GM19438 (cell line): Measurements from ENCODE around the gene TK2.
"Not testable (repeated sequence)": the region's sequence is repeated elsewhere in the genome, so short reads cannot be mapped to it uniquely, and the experiment has no call there.

Source experiments
- ATAC-seq: cut with Tn5 transposase; IDR thresholded peaks from one replicate; pipeline ENCODE4 v1.9.1; 2021; ENCODE audit warnings: low read depth; ENCODE audit not compliant: unreplicated experiment

TK2 gene

DNA sequence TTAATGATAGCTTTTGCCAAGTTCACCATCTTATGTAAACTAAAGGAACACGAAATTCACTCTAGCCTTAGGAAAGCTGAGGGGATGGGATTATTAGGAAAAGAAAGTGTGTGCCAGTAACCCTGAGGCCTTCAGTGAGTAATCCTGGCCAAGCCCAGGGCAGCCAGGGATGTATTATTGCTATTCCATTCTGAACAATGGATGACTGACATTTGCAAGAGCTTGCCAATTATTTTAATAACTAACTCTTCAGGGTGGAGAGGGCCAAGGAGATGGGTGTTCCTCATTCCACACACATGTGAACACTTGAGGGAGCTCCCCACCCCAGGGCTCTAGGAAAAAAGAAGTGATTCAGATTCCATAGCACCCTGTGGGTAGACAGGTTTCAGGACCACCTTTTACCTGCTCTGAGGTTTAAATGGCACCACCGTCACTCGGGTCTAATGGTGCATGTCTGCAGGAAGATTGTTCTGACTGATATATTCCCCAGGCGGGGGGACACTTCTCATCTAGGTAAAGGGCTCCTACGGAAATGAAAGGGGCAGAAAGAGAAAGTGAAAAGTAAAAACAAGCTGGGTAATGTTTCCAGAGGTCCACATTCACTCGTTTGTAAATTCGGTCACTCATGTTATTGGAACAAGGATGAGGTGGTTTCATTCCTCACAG lies 41.5 kb downstream of the TK2 start:
- ATAC-seq, result no peak

DNA sequence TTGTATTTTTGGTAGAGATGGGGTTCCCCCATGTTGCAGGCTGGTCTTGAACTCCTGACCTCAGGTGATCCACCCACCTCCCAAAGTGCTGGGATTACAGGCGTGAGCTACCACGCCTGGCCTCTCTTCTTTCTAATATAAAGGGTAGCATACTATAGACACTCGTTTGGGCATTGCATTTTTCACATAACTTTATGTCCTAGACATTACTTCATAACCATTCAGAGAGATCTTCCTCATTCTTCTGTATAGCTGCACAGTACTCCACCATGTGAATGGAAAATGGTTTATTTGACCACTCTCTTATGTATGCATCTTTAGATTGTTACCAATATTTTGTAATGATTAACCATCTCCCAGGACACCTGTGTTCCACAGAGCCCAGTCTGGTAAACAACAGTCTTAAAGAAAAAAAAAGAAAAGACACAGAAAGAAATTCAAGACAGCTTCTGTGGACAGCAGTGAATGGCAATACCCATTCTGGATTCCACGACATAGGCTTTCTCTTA lies 42.1 kb downstream of the TK2 start:
- no peak for ATAC-seq

DNA sequence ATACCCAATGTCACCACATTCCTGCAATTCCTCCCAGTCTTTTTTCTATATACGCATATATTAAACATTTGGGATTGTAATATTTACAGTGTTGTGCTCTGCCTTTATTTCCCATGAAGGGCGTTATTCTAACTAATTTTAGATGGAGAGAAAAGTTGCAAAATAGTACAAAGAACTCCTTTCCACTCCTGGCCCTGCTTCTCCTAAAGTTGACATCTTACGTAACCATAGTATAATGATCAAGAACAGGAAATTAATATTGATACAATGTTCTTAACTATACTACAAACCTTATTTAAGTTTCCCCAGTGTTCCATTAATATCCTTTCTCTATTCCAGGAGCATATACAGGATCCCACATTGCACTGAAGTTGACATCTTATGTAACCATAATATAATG lies 46.3 kb downstream of the TK2 start:
- ATAC-seq, result no peak

DNA sequence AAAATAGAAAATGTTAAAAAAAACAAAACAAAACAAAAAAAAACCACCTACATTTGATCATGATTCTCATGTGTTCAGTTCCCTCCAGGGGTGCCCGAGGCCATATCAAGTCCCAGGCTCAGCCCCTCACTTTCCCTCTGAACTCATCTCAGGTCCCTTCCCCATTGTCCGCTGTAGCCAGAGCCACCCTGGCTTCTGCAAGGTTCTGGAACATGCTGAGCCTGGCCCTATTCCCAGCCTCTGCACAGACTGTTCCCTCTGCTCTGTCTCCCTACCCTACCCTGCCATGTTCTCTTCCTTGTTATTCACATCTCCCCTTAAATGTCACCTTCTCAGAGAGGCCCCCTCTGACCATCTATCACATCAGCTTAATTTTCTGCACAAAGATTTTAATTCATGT lies 46.9 kb downstream of the TK2 start:
- no peak for ATAC-seq

DNA sequence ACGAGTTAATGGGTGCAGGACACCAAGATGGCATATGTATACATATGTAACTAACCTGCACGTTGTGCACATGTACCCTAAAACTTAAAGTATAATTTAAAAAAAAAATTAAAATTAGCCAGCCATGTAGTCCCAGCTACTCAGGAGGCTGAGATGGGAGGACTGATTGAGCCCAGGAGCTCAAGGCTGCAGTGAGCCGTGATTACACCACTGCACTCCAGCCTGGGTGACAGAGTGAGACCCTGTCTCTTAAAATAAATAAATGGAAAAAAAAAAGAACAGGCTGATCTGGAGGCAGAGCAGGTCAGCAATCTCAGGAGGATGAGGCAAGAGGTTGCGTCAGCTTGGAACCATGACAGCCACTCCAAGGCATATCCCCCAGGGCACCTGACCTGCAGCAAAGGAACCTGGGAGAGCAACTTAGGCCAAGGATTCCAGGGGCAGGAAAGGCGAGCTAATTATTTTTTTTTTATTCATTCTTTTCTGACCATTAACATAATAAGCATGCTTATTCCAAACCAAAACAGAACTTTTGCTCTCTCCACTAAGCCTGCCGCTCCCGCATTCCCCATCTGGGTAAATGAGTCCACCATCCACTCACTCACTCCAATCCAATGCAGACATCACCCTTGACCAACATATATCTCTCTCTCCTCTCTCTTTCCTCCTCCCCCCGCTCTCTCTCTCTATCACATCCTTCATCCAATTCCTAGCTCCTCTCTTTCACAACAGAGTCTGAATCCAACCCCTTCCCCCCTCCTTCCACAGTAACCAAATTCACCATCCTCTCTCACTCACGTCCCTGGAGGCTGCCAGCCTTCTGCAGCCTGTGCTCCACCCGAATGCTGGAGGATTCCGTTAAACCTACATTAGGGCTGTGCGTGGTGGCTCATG lies 47.7 kb downstream of the TK2 start:
- no peak for ATAC-seq

DNA sequence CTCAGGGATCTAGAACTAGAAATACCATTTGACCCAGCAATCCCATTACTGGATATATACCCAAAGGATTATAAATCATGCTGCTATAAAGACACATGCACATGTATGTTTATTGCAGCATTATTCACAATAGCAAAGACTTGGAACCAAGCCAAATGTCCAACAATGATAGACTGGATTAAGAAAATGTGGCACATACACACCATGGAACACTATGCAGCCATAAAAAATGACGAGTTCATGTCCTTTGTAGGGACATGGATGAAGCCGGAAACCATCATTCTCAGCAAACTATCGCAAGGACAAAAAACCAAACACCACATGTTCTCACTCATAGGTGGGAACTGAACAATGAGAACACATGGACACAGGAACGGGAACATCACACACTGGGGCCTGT lies 48.4 kb downstream of the TK2 start:
- not testable (repeated sequence) for ATAC-seq

DNA sequence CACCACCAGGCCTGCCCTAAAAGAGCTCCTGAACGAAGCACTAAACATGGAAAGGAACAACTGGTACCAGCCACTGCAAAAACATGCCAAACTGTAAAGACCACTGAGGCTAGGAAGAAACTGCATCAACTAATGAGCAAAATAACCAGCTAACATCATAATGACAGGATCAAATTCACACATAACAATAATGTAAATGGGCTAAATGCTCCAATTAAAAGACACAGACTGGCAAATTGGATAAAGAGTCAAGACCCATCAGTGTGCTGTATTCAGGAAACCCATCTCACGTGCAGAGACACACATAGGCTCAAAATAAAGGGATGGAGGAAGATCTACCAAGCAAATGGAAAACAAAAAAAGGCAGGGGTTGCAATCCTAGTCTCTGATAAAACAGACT lies 52.0 kb downstream of the TK2 start:
- ATAC-seq, result not testable (repeated sequence)

DNA sequence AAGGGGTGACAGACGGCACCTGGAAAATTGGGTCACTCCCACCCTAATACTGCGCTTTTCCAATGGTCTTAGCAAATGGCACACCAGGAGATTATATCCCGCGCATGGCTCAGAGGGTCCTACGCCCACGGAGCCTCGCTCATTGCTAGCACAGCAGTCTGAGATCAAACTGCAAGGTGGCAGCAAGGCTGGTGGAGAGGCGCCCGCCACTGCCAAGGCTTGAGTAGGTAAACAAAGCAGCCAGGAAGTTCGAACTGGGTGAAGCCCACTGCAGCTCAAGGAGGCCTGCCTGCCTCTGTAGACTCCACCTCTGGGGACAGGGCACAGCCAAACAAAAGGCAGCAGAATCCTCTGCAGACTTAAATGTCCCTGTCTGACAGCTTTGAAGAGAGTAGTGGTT lies 53.7 kb downstream of the TK2 start:
- not testable (repeated sequence) for ATAC-seq

DNA sequence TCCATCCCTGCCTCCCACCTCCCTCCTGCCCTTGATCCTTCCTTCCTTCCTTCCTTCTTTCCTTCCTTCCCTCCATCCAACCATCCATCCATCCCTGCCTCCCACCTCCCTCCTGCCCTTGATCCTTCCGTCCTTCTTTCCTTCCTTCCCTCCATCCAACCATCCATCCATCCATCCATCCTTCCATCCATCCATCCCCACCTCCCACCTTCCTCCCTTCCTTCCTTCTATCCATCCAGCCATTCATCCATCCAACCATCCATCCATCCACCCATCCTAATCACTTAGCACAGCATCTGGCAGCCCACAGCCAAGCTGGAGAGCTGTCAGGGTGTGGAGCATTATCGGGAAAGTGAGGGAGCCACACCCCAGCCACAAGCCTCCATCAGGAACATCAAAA lies 54.5 kb downstream of the TK2 start:
- no peak for ATAC-seq

DNA sequence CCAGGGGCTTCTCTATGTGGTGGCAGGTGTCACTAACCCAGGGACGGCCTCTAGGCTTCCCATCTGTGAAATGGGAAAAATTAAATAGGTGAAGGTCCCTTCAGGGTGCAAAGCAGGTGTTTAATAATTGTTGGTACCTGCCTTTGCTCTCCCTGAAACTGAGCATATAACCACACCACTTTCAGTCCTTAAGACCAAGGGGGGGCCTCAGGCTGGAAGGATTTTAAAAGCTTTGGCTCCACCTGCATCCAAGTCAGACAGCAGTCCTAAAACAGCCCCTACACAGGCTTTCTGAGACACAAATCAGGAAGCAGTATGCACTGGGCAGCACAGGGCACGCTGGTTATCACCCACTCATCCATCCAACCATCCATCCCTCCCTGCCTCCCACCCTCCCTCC lies 55.0 kb downstream of the TK2 start:
- no peak for ATAC-seq

DNA sequence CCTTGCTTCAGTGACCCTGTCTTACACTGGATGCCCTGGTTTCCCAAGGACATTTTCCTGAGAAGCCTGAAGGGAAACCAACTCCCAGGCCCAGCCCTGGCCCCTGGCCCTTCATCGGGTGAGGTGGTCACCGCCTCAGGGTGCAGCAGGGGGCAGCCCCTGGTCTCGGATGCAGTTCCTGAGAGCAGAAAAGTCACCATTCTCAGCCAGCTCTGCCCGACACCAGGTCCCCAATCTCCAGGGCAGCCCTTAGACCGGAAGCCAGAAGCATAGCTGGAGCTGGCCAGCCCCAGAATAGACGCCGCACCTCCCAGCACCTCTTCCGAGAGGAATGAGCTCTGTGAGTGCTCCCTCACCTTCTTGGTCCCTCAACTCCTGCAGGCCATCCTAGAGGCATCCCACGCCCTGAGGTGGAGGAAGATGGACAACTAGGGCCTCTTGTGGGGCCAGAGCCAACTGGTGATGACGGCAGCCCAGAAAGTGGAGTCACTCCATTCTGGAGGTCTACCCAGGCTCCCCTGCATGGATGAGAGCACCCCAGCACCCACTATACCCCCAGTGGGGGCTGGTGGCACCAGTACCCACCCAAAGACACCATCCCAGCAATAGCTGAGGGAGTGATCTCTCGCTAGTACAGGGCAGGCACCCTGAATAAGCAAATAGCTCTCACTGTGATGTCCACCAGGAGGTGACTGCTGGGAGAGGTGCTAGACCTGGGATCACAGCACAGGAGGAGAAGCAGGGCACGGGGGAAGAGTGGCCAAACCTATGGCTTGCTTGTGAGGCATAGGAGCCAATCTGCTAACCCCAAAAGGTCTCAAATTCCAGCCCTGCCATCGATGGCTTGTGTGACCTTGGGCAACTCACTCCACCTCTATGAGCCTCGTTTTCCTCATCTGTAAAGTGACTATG lies 56.2 kb downstream of the TK2 start:
- ATAC-seq, result no peak

DNA sequence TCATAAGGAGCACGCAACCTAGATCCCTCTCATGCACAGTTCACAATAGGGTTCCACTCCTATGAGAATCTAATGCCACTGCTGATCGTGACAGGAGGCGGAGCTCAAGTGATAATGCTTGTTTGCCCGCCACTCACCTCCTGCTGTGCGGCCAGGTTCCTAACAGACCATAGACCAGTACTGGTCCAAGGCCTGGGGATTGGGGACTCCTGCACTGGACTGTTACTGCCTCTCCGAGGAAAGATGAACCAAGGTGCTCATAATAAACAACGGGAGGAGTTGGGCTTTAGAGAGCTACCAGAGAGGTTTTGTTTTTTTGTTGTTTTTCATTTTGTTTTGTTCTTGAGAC lies 58.2 kb downstream of the TK2 start:
- no peak for ATAC-seq

DNA sequence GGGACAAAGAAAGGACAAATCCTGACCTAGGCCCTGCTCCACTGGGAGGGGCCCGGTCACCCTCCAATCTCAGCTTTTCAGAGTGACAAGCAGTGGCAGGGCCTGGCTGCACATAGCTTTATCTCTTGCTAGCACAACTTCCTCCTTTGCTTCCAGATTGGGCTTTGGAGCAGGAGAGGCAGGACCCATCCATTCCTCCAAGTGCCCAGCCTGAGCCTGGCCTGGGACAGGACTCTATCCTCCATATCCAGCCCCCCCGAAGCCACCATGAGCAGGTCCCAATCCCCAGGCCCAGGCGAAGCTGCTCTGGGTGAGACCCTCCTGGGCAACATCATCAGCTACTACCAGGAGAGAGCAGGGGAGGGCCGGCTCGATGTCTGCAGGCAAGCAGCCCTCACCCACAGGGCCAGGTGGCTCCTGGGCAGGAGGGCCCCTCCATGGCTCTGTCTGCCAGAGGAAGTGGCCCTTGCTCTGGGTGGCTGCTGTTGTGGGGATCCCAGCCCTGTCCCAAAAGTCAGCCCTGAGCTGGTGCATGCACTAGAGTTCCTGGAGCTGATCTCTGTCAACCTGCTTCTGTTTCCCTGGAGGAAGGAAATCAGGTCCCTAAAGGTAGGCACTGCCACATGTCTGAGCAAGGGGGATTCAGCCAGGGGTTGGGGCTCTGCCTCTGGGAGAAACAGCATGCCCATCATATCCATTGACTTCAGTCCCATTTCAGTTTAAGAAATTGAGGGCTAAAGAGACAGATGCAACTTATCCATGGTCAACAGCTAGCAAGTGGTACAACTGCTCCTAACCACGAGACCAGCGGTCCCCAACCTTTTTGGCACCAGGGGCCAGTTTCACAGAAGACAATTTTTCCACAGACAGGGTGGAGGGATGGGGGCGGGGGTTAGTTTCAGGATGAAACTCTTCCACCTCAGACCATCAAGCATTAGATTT lies 58.9 kb downstream of the TK2 start:
- no peak for ATAC-seq

DNA sequence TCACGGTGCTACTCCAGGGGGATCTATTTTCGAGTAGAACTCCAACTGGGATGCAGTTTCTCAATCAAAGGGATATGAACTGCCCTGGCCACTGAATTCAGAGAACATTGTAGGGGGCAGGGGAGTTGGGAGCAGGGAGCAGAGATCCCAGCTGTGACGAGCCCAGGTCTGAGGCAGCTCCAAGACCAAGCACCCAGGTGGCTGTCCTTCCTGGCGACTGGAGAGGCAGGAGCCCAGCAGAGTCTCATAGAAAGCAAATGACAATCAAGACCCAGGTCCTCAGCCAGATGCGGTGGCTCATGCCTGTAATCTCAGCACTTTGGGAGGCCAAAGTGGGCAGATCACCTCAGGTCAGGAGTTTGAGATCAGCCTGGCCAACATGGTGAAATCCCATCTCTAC lies 60.1 kb downstream of the TK2 start:
- ATAC-seq, result no peak

DNA sequence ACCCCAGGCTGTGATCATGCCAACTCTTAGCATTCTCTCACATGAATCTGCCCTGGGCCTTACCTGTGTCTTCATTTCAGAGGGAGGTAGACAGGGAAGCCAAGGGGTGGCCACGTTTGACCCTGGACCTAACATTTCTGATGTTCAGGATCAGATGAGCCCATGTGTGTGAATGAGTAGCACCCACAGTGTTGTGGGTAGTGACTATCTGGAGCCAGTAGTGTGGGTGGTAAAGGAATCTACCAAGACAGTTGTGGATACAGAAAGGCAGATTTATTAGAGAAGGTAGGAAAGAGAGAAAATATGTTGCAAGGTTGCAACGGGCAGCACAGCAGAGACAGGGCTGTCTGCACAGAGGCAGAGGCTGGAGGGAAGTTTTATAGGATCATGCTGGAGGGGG lies 60.5 kb downstream of the TK2 start:
- no peak for ATAC-seq

DNA sequence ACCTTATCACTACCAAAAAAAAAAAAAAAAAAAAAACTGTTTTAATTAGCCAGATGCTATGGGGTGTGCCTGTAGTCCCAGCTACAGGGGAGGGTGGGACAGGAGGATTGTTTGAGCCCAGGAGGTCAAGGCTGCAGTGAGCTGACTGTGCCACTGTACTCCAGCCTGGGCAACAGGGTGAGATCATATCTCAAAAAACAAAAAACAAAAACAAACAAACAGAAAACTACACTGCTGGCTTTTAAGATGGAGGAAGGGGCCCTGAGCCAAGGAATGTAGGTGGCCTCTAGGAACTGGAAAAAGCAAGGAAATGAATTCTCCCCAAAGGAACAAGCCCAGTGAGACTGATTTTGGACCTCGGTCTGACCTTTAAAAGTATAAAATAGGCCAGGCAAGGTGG lies 61.4 kb downstream of the TK2 start:
- no peak for ATAC-seq

DNA sequence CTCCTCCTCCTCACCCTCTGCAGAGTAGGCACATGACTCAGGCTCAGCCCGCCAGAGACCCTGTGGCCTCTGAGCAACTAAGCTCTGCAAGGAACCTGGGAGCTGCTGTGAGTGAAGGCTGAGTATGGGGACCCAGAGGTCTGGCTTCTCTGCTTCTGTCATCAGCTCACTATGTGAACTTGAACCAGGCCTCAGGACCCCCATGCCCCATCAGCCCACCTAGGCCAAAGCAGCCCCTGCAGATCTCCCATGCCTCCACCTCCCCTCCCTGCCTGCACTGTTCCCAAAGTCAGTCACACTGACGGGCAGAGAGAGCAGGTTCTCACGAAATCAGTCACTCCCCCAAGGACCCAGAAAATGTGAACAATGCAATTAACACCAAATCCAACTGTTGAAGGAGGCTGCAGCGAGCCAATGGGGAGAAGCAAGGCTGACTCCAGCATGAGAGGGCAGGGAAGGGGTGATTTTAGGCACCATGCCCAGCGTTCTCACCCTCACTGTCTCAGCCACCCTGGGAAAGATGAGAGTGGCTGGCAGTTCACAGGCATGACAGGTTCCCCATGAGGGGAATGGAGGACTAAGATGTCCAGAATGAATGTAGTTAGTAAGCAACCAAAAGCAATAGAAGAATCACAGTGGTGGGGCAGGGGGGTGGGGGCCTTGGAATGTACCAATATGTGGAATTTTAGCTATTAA lies 62.2 kb downstream of the TK2 start:
- no peak for ATAC-seq

DNA sequence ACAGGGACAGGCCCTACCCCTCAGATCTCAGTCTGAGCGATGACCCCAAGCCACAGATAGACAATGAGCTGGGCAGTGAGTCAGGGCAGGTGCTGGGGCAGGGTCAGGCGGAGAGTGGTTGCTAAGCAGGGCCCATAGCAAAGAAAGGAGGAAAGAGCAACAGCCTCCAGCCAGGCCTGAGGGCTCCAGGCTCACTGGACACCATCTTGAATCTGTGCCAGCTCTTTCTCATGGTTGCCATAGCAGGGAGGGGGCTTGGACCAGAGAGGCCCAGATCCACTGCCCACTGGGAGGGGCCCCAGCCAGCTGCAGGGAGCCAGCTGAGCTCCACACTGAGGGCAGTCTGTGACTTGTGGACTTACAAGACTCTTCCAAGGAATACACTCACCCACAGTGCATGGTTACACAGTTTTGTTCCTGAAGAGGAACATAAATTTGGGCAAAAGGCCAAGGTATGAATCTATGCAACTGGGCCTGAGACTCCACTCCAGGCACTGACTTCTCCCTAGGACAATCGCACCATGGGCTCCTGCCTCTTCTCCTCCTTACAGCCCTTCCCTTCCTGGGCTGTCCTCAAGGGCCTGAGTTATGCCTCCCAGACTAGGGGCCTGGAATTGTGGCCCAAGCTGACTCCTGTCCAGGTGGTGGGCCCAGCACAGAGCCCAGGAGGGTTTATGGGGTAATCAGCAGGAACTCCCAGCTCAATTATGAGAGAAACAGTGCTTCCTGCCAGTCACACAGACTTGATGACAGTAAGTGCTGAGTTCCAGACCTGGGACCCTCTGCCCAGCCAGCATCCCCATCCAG lies 62.9 kb downstream of the TK2 start:
- ATAC-seq, result no peak
